HG02981 (cell line): ENCODE results near the gene TFEB.
A peak's percentile ranks its signal among the peaks of the same experiment; 100 is the strongest.

Experiments used
- ATAC-seq: cut with Tn5 transposase; IDR thresholded peaks from one replicate; pipeline ENCODE4 v1.9.1; 2021; ENCODE audit warnings: mild to moderate bottlenecking, moderate library complexity; ENCODE audit not compliant: unreplicated experiment

TFEB gene

DNA sequence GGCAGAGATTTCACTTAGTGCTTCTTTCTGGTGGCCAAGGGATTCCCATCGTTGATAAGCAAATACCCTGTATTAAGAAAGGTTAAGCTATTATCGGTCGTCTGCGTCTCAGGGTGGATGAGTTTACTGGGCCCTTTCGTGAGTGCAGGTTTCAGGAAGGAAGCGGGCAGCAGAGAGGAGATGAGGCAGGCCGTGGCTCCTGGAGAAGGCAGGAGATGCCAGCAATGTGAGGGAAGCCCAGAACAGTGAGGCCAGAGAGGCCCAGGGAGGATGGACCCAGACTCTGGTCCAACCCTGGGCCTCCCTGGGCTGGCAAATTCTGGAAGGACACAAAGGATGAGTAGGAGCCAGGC, 11.2 kb downstream of the TFEB start:
- ATAC-seq, result no peak

DNA sequence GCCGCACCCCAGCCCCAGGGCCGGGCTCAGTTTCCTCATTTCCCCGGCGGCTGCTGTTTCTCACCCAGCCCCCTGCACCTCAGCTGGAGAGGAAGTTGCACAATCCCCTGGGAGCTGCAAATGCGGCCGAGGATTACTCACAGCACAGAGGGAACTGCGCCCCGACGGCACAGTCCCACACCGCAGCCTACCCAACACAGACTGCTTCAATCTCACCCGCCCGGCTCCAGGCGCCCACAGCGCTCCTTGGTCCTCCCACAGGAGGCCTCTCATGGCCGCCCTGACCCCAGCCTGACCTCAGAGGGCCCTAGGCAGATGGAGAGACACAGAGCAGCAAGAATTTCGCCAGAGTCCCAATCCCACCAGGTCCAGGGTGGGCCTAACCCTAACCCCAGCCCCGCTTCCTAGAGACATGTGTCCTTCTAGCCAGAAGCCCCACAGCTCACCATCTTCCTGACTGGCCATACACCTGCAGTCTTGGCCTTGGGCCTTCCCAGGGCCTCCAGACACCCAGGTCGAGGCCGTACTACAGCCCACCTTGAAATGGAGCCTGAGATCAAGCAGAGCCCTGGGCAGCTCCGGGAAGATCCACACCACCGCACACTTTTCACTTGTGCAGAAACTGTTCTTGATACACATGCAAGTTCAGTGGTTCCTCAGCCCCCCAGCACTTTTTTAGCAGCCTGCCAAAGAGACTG, 11.7 kb downstream of the TFEB start:
- peak; percentile 83 for ATAC-seq

- peak; percentile 19 for ATAC-seq
Observed at GRCh38 chr6:41722969-41723529, 12.4 kb downstream of the TFEB start.

DNA sequence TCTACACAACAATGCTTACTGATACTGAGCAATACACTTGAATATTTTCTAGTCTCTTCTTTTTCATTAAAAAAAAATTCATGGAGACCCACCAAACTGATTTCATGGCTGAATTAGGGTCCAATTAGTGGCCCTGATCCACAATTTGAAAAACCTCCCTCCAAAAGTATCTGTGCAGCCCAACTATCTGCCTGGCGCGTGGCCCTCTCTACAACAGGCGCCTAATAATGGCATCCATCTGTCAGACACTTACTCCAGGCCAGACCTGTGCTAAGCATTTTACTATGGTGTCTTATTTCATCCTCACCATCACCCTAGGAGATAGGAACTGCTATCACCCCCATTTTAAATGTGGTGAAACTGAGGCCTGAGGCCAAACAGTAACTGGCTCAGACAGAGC, 14.0 kb downstream of the TFEB start:
- no peak for ATAC-seq

DNA sequence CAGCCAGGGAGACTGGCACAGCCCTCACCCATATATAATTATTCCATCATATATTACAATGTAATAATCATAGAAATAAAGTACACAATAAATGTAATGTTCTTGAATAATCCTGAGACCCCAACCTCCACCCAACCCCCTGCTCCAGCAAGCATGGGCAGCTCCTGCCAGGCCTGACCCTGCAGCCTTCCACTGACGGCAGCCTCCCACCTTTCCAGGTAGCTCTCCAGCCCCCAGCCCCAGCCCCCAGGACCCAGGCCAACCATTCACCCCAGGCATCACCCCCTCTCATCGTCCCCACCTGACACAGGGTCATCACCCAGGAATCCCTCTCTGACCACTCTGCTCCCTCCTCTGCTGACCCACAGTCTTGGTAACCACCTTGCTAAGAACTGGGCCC, 14.6 kb downstream of the TFEB start:
- no peak for ATAC-seq

DNA sequence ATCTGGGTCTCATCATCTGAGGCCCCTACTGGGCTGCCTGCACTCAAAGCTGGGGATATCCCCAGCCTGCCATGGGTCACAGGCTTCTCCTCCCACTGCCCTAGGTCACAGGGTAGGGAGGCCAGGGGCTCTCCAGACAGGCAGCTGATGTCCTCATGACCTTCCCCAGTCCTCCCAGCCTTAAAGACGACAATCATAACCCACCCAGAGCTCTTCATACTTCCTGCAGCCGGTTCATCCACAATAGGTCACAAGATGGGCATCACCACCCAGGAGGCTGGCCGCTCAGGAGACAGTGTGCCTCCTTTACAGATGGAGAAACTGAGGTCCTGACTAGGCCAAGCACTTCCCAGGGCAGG, 15.2 kb downstream of the TFEB start:
- no peak for ATAC-seq

GRCh38 chr6:41719436-41720261, 15.8 kb downstream of the TFEB start:
- no peak for ATAC-seq

GRCh38 chr6:41718828-41719227, 16.6 kb downstream of the TFEB start:
- ATAC-seq, result no peak

- no peak for ATAC-seq
Observed at GRCh38 chr6:41717392-41717736, 18.0 kb downstream of the TFEB start.

- ATAC-seq, result no peak
Observed at GRCh38 chr6:41716516-41717391, 18.7 kb downstream of the TFEB start.

- no peak for ATAC-seq
Observed at GRCh38 chr6:41715795-41716515, 19.5 kb downstream of the TFEB start.

- ATAC-seq, result no peak
Observed at GRCh38 chr6:41714556-41715273, 20.7 kb downstream of the TFEB start.

DNA sequence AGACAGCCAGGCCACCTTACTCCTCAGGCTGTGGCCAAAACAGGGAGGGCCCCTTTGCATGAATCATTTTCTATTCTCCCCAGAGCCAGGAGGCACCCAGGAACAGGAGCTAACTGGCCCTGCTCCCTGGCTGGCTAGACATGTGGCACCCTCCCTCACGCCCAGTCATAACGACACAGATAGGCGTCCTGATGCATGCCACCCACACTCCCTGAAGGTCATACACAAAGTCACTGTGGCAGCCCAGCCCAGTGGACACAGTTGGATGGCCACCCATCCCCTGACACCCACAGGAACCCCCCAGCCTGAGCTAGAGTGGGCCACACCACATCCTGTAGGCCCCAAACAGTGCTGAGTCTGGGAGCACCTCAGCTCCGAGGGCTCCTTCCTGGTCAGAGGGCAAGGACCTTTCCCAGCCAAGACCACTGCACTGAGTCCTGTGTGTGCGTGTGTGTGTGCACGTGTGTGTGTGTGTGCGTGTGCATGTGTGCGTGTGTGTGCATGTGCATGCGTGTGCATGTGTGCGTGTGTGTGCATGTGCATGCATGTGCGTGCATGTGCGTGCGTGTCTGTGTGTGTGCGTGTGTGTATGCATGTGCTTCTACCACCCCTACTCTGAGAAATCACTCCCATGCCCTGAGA, 21.6 kb downstream of the TFEB start:
- ATAC-seq, result peak; percentile 49

DNA sequence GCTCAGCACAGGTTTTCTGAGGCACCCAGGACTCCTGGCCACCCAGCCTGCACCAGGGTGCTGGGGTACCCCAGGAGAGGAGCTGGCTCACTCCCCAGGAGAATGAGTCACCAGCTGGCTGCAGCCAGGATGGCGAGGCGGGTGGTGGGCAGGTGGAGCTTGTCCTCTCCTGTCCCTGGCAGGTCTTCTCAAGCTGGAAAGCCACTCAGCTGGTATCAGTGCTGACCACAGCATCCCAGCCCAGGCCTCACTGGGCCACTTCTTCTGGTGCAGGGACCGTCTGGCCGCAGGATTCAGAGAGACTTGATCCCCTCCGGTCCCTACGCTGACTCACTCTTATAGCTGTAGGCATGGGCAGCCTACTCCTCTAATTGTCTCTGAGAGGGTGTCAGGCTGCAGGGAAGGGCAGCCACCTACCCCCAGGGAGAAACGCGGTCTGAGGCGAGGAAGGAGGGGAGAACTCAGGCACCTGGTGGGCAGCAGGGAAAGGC, 22.2 kb downstream of the TFEB start:
- no peak for ATAC-seq

DNA sequence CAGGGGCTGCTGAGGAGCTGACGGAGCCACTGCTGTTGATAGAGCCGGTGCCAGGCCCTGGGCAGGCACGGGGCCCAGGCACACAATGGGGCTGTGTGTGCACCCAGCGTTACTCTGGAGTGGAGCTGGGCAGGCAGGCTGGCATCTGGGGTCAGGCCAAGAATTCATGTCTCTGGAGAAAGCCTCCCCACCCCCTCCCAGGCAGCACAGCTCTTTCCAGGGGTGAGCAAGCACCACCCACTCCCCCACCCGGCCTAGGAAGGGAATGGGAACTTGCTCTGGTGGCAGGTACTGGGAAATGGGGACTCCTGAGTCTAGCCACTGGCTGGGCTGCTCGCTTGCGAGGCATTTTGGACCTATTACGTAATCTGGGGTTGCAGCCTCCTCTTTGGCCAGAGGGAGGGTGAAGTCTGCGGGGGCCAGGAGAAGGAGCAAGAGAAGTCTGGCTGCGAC, 22.7 kb downstream of the TFEB start:
- ATAC-seq, result no peak

DNA sequence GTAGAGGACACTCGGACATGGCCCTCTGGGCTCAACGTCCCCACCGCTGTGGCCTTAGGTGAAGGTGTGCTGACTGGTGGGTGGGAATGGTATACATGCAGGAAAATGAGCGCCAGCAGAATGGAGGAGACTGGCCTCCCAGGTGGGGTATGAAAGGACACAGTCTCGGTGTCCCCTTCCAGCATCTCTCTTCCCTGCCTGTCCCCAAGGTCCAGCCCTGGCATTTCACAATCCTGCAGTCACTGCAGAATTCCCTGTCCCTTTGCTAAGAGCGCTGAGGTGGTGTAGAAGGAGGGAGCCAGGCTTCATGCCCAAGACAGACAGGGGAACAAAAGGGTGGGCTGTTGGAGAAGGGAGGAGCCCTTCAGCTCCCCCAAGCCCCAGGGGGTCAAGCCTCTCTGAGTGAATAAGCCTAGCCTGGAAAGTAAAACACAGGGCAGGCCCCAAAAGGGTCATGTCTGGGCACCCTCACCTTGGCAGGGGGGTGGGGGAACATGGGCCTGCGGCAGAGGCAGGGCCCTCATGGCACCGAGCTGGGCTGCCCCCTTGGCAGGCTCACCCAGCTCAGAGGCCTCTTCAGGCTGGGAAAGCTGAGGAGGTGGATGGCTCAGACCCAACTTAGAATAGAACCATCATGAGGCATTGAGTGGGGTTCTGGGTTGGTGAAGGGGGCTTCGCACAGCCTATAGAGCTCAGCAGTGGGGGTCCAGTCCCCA, 23.9 kb downstream of the TFEB start:
- no peak for ATAC-seq

DNA sequence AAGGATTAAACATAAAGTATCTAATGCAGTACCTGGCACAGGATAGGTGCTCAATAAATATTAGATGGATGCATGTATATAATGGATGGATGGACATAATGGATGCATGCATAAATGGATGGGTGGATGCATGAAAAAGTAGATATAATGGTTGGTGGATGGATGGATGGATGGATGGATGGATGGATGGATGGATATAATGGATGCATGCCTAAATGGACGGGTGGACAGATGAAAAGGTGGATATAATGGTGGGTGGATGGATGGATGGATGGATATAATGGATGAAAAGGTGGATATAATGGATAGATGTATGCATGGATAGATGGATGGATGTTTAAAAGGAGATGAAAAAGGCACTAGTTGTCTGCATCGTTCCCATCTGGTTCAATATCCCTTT, 26.0 kb downstream of the TFEB start:
- ATAC-seq, result no peak

- no peak for ATAC-seq
Observed at GRCh38 chr6:41708856-41709255, 26.6 kb downstream of the TFEB start.
